OCI-LY1 (cell line): ENCODE results near the gene ZFP91.

Source experiments
- H2AFZ ChIP-seq: fragments of 200-600 bp; sonication (generic), shearing (Covaris generic); 2 replicates; pipeline ENCODE4 v1.6.0; 2014; ENCODE audit warnings: antibody characterized with exemption, mild to moderate bottlenecking, low read length
- H3F3A ChIP-seq: fragments of 200-600 bp; sonication (generic), shearing (Covaris generic); 2 replicates; pipeline ENCODE4 v1.6.0; 2014; ENCODE audit warnings: mild to moderate bottlenecking, antibody characterized with exemption, low read length, moderate library complexity; ENCODE audit not compliant: insufficient read depth
- H3K27ac ChIP-seq: fragments of 200-600 bp; sonication (generic); 2 replicates; pipeline ENCODE4 v1.5.1; 2014; ENCODE audit warnings: low read length, mixed run types, mild to moderate bottlenecking, low read depth; ENCODE audit not compliant: poor library complexity, severe bottlenecking
- H3K27me3 ChIP-seq: fragments of 200-600 bp; sonication (generic); 2 replicates; pipeline ENCODE4 v1.6.0; 2014; ENCODE audit warnings: antibody characterized with exemption, mild to moderate bottlenecking, low read length, moderate library complexity; ENCODE audit not compliant: insufficient read depth
- H3K36me3 ChIP-seq: fragments of 200-600 bp; sonication (generic); 2 replicates; pipeline ENCODE4 v1.6.1; 2014; ENCODE audit warnings: mild to moderate bottlenecking, antibody characterized with exemption, low read length, moderate library complexity, mixed read lengths; ENCODE audit not compliant: insufficient read depth
- H3K4me1 ChIP-seq: fragments of 200-600 bp; sonication (generic); 2 replicates; pipeline ENCODE4 v1.5.1; 2014; ENCODE audit warnings: mild to moderate bottlenecking, low read length, moderate library complexity; ENCODE audit not compliant: insufficient read depth, severe bottlenecking
- H3K4me2 ChIP-seq: fragments of 200-600 bp; sonication (generic), shearing (Covaris generic); 2 replicates; pipeline ENCODE4 v1.6.1; 2014; ENCODE audit warnings: low read length
- H3K4me3 ChIP-seq: fragments of 200-600 bp; sonication (generic); 2 replicates; pipeline ENCODE4 v1.5.1; 2014; ENCODE audit warnings: low read length, low read depth, mild to moderate bottlenecking, mixed read lengths; ENCODE audit not compliant: poor library complexity, severe bottlenecking
- H3K79me2 ChIP-seq: fragments of 200-600 bp; shearing (Covaris generic); 2 replicates; pipeline ENCODE4 v1.6.1; 2016; ENCODE audit warnings: mixed run types, low read length, mixed read lengths; ENCODE audit not compliant: insufficient read depth
- H3K9ac ChIP-seq: fragments of 200-600 bp; sonication (generic), shearing (Covaris generic); 2 replicates; pipeline ENCODE4 v1.6.1; 2014; ENCODE audit warnings: mild to moderate bottlenecking, low read length, mixed read lengths
- H3K9me2 ChIP-seq: fragments of 200-600 bp; sonication (generic), shearing (Covaris generic); 2 replicates; pipeline ENCODE4 v1.6.1; 2014; ENCODE audit warnings: low read depth, mild to moderate bottlenecking, low read length, mixed read lengths
- H3K9me3 ChIP-seq: fragments of 200-600 bp; shearing (Covaris generic); 2 replicates; pipeline ENCODE4 v1.6.1; 2014; ENCODE audit warnings: low read length, mixed read lengths
- H4K20me1 ChIP-seq: fragments of 200-600 bp; sonication (generic), shearing (Covaris generic); 2 replicates; pipeline ENCODE4 v1.6.0; 2016; ENCODE audit warnings: mild to moderate bottlenecking, low read length; ENCODE audit not compliant: insufficient read depth
- CTCF ChIP-seq: fragments of 200-600 bp; sonication (generic), shearing (Covaris generic); IDR thresholded peaks from 2 replicates; pipeline ENCODE4 v1.5.1; 2017; ENCODE audit warnings: mild to moderate bottlenecking, antibody characterized with exemption, low read length, moderate library complexity, mixed read lengths
- EZH2 ChIP-seq: fragments of 200-600 bp; sonication (generic), shearing (Covaris generic); IDR thresholded peaks from 2 replicates; pipeline ENCODE4 v1.8.0; 2017; ENCODE audit warnings: borderline replicate concordance, mixed run types, mild to moderate bottlenecking, antibody characterized with exemption, low read length, moderate library complexity, mixed read lengths

Gene ZFP91

GRCh38 chr11:58596621-58597020 lies 17.8 kb downstream of the ZFP91 start:
- H3K36me3 ChIP-seq = peaks cover 59% of the 10 kb centered on the region
- TF ChIP-seq CTCF = no peak
- TF ChIP-seq EZH2 = no peak
- H3K79me2 ChIP-seq = peaks cover 95% of the 10 kb centered on the region
- no peak overlapping the region for H3K9ac ChIP-seq
- H3K4me1 ChIP-seq = peaks cover 39% of the 10 kb centered on the region
- no peaks in the 10 kb centered on the region for H3F3A ChIP-seq
- no peaks in the 10 kb centered on the region for H3K9me3 ChIP-seq
- H3K4me3 ChIP-seq = no peak overlapping the region
- H2AFZ ChIP-seq = no peak overlapping the region
- H3K9me2 ChIP-seq = no peaks in the 10 kb centered on the region
- H3K27ac ChIP-seq = peak overlapping the region; percentile 63
- 0 out of 2 replicates have a peak, but pooled peaks cover 2% of the 10 kb centered on the region for H4K20me1 ChIP-seq
- no peaks in the 10 kb centered on the region for H3K27me3 ChIP-seq
- H3K4me2 ChIP-seq = no peak overlapping the region

GRCh38 chr11:58597486-58598144 lies 18.8 kb downstream of the ZFP91 start:
- Histone ChIP-seq H3K4me3 (no peak overlapping the region), H3K4me1 (peaks cover 39% of the 10 kb centered on the region), H2AFZ (no peak overlapping the region), H4K20me1 (0 out of 2 replicates have a peak, but pooled peaks cover 2% of the 10 kb centered on the region), H3K9me3 (no peaks in the 10 kb centered on the region), H3K9ac (no peak overlapping the region), H3K79me2 (peaks cover 98% of the 10 kb centered on the region), H3F3A (no peaks in the 10 kb centered on the region), H3K27ac (no peak overlapping the region), H3K9me2 (no peaks in the 10 kb centered on the region), H3K27me3 (no peaks in the 10 kb centered on the region), H3K36me3 (peaks cover 55% of the 10 kb centered on the region), H3K4me2 (no peak overlapping the region)
- TF ChIP-seq CTCF = no peak
- TF ChIP-seq EZH2 = no peak

GRCh38 chr11:58600510-58600909 lies 21.6 kb downstream of the ZFP91 start:
- H3K36me3 ChIP-seq = peaks cover 58% of the 10 kb centered on the region
- no peaks in the 10 kb centered on the region for H3F3A ChIP-seq
- H3K9me3 ChIP-seq = no peaks in the 10 kb centered on the region
- H3K27me3 ChIP-seq = no peaks in the 10 kb centered on the region
- no peak overlapping the region for H3K4me2 ChIP-seq
- H3K4me1 ChIP-seq = peaks cover 29% of the 10 kb centered on the region
- H4K20me1 ChIP-seq = 0 out of 2 replicates have a peak, but pooled peaks cover 2% of the 10 kb centered on the region
- H3K27ac ChIP-seq = no peak overlapping the region
- TF ChIP-seq CTCF (no peak), EZH2 (no peak)
- H3K9me2 ChIP-seq = no peaks in the 10 kb centered on the region
- no peak overlapping the region for H3K9ac ChIP-seq
- no peak overlapping the region for H2AFZ ChIP-seq
- H3K4me3 ChIP-seq = no peak overlapping the region
- peaks cover 99% of the 10 kb centered on the region for H3K79me2 ChIP-seq
